VCaP (cell line): ENCODE results near the gene CNTLN.
"Not testable (repeated sequence)": the region's sequence is repeated elsewhere in the genome, so short reads cannot be mapped to it uniquely, and the experiment has no call there.

ENCODE experiments used
- H3K27ac ChIP-seq: fragments of 450-650 bp; 2 replicates; pipeline ENCODE4 v1.5.1; 2017
- CTCF ChIP-seq: fragments of 450-650 bp; conservative IDR thresholded peaks from 2 replicates; pipeline ENCODE4 v1.5.1; 2017; ENCODE audit warnings: mild to moderate bottlenecking, moderate library complexity

The CNTLN gene

GRCh38 chr9:17342696-17343095 is 207.9 kb downstream of the CNTLN start:
- no peak for TF ChIP-seq CTCF
- no peak overlapping the region for H3K27ac ChIP-seq

- no peak overlapping the region for H3K27ac ChIP-seq
- no peak for TF ChIP-seq CTCF
Observed at GRCh38 chr9:17349831-17350230, 215.0 kb downstream of the CNTLN start.

- H3K27ac ChIP-seq, result not testable (repeated sequence)
Observed at GRCh38 chr9:17354006-17354405, 219.2 kb downstream of the CNTLN start.

- TF ChIP-seq CTCF, result no peak
- no peak overlapping the region for H3K27ac ChIP-seq
Observed at GRCh38 chr9:17361378-17361777, 226.5 kb downstream of the CNTLN start.

GRCh38 chr9:17367035-17367434 is 232.2 kb downstream of the CNTLN start:
- TF ChIP-seq CTCF, result no peak

GRCh38 chr9:17380126-17380861 is 245.5 kb downstream of the CNTLN start:
- TF ChIP-seq CTCF, result no peak
- H3K27ac ChIP-seq, result no peak overlapping the region

More at GRCh38 chr9:17367035-17367434, 232.2 kb downstream of the CNTLN start:
- no peak overlapping the region for H3K27ac ChIP-seq

- no peak for TF ChIP-seq CTCF
- no peak overlapping the region for H3K27ac ChIP-seq
Observed at GRCh38 chr9:17387565-17387964, 252.7 kb downstream of the CNTLN start.

- H3K27ac ChIP-seq, result no peak overlapping the region
- TF ChIP-seq CTCF, result no peak
Observed at GRCh38 chr9:17389026-17389425, 254.2 kb downstream of the CNTLN start.
